ENCODE measurements around the gene BACH2. TPM values are rescaled to one million over a fixed set of nuclear protein-coding genes. Genes with fewer than 3 reads are reported as not detected.

Gene BACH2
- total RNA-seq, 1 experiment from 2014 or later, result 3.3 TPM

- Histone ChIP-seq H3K27ac (ENCODE audit: low read depth, low read length) (no peak overlapping the region), H2AFZ (ENCODE audit: low read depth, low read length, poor library complexity, severe bottlenecking) (no peak overlapping the region), H3K4me1 (ENCODE audit: control insufficient read depth in 1 of 2, insufficient read depth in 2 of 2, low read length in 2 of 2) (peaks cover 2 to 13% of the 10 kb centered on the region in 2 experiments; a peak in 3 of 4 replicates), H3K9ac (ENCODE audit: low read length) (no peak overlapping the region), H3K9me2 (ENCODE audit: insufficient read depth) (no peaks in the 10 kb centered on the region), H3K9me3 (ENCODE audit: control insufficient read depth in 1 of 2, insufficient read depth in 1 of 2, low read depth in 1 of 2, low read length in 2 of 2) (no peaks in the 10 kb centered on the region), H3K4me2 (ENCODE audit: low read length) (no peak overlapping the region), H3K27me3 (ENCODE audit: insufficient read depth, low read length) (no peaks in the 10 kb centered on the region), H4K20me1 (ENCODE audit: insufficient read depth) (no peaks in the 10 kb centered on the region), H3K79me2 (ENCODE audit: insufficient read depth, low read length) (no peaks in the 10 kb centered on the region), H3K4me3 (replicated peaks in 1 of 2; ENCODE audit: low read depth in 1 of 2, low read length in 2 of 2) (no peak overlapping the region), H3K36me3 (ENCODE audit: control insufficient read depth in 1 of 2, insufficient read depth in 2 of 2, low read length in 2 of 2) (no peaks in the 10 kb centered on the region)
- ChIA-PET RAD21 (ENCODE audit: low non-redundant PET in 1 of 2, low total read pairs in 2 of 2, uncharacterized antibody in 2 of 2, unreplicated experiment in 2 of 2) (no interaction called here), POLR2A (no interaction called here), CTCF (interaction anchor here (1.4 kb wide), 1 partner anchor 381 kb away, joined by 3 read pairs; no protein-coding TSS in a partner anchor)
- no peak for TF ChIP-seq TCF7L2 (IDR thresholded peaks at IDR 0.05; ENCODE audit: borderline replicate concordance, extremely low read depth, insufficient read depth, insufficient read length)
- TF ChIP-seq YY1 (IDR thresholded peaks at IDR 0.05; ENCODE audit: extremely low read depth, insufficient replicate concordance, low read depth, low read length), result no peak
- TF ChIP-seq EZH2phosphoT487 (IDR thresholded peaks at IDR 0.05; ENCODE audit: borderline replicate concordance), result no peak
- TF ChIP-seq CEBPB (IDR thresholded peaks at IDR 0.05; ENCODE audit: low read depth), result no peak
- no peak for TF ChIP-seq ZBTB33 (IDR thresholded peaks at IDR 0.05; ENCODE audit: extremely low read depth, insufficient replicate concordance, low read length)
- no peak for TF ChIP-seq FOSL1 (IDR thresholded peaks at IDR 0.05; ENCODE audit: low read depth)
- no peak for TF ChIP-seq CTCF (IDR thresholded peaks at IDR 0.05 in 2 of 3, conservative IDR thresholded peaks at IDR 0.05 in 1 of 3; ENCODE audit: borderline replicate concordance in 1 of 3, insufficient read depth in 1 of 3, low read depth in 2 of 3, low read length in 2 of 3)
- no peak for TF ChIP-seq ELF1 (IDR thresholded peaks at IDR 0.05; ENCODE audit: borderline replicate concordance, low read depth)
- TF ChIP-seq JUND (IDR thresholded peaks at IDR 0.05), result no peak
- TF ChIP-seq CBX3 (IDR thresholded peaks at IDR 0.05; ENCODE audit: low read depth), result no peak
- no peak for TF ChIP-seq SIN3A (IDR thresholded peaks at IDR 0.05; ENCODE audit: low read depth)
- no peak for TF ChIP-seq POLR2A (IDR thresholded peaks at IDR 0.05; ENCODE audit: borderline replicate concordance, extremely low read depth, insufficient read depth, insufficient read length)
- no TSS peak for BruUV-seq (replicated peaks)
- intact Hi-C loops (cut with micrococcal nuclease), result no loop called here
- DNase-seq (ENCODE audit: low read depth, low spot score), result no peak
- ATAC-seq, result no peak
These were observed 198.0 kb downstream of the BACH2 start for GRCh38 chr6:90098627-90099026.

Measured in HCT116 (cell line).